HG03442 (cell line): Measurements from ENCODE around the gene ANKS1B.
"Not testable (repeated sequence)": the region's sequence is repeated elsewhere in the genome, so short reads cannot be mapped to it uniquely, and the experiment has no call there.

Experiments
- ATAC-seq: cut with Tn5 transposase; IDR thresholded peaks from one replicate; pipeline ENCODE4 v1.9.1; 2021; ENCODE audit warnings: mild to moderate bottlenecking, moderate library complexity; ENCODE audit not compliant: unreplicated experiment

The ANKS1B gene

GRCh38 chr12:98845957-98846356 lies 1138.8 kb downstream of the ANKS1B start:
- ATAC-seq, result no peak

GRCh38 chr12:98840325-98840724 lies 1144.4 kb downstream of the ANKS1B start:
- no peak for ATAC-seq

GRCh38 chr12:98838231-98838647 lies 1146.5 kb downstream of the ANKS1B start:
- no peak for ATAC-seq

- not testable (repeated sequence) for ATAC-seq
Measured at GRCh38 chr12:98837134-98837752, 1147.5 kb downstream of the ANKS1B start.

GRCh38 chr12:98830657-98831056 lies 1154.1 kb downstream of the ANKS1B start:
- no peak for ATAC-seq

- ATAC-seq, result no peak
Measured at GRCh38 chr12:98828802-98829600, 1155.7 kb downstream of the ANKS1B start.

GRCh38 chr12:98823012-98823411 lies 1161.7 kb downstream of the ANKS1B start:
- no peak for ATAC-seq

GRCh38 chr12:98821866-98822265 lies 1162.9 kb downstream of the ANKS1B start:
- ATAC-seq, result no peak

- ATAC-seq, result no peak
Measured at GRCh38 chr12:98821232-98821631, 1163.5 kb downstream of the ANKS1B start.

- ATAC-seq, result no peak
Measured at GRCh38 chr12:98819821-98820404, 1164.8 kb downstream of the ANKS1B start.

- no peak for ATAC-seq
Measured at GRCh38 chr12:98819071-98819470, 1165.7 kb downstream of the ANKS1B start.

GRCh38 chr12:98818239-98818638 lies 1166.5 kb downstream of the ANKS1B start:
- no peak for ATAC-seq

- no peak for ATAC-seq
Measured at GRCh38 chr12:98817742-98818141, 1167.0 kb downstream of the ANKS1B start.

- ATAC-seq, result no peak
Measured at GRCh38 chr12:98816720-98817119, 1168.0 kb downstream of the ANKS1B start.

GRCh38 chr12:98814254-98814653 lies 1170.5 kb downstream of the ANKS1B start:
- ATAC-seq, result no peak

- no peak for ATAC-seq
Measured at GRCh38 chr12:98812225-98812624, 1172.5 kb downstream of the ANKS1B start.

- no peak for ATAC-seq
Measured at GRCh38 chr12:98808243-98808875, 1176.4 kb downstream of the ANKS1B start.

GRCh38 chr12:98807187-98807586 lies 1177.5 kb downstream of the ANKS1B start:
- ATAC-seq, result no peak

GRCh38 chr12:98803468-98804209 lies 1181.1 kb downstream of the ANKS1B start:
- no peak for ATAC-seq

GRCh38 chr12:98799822-98800221 lies 1184.9 kb downstream of the ANKS1B start:
- no peak for ATAC-seq
